Liver (tissue), 9 donors: ENCODE data around the gene TESMIN. TPM values are rescaled to one million over a fixed set of nuclear protein-coding genes. Genes with fewer than 3 reads are reported as not detected.

Experiments
- DNase-seq: peaks from one replicate; pipeline ENCODE4 v3.0.0-alpha.2; 2017; ENCODE audit warnings: low spot score
- H3K27ac ChIP-seq, 2 donors: one replicate each; pipeline ENCODE4 v1.7.0; 2013; ENCODE audit warnings: inconsistent platforms in 2 of 2, low read length in 2 of 2, control low read depth in 1 of 2, low read depth in 1 of 2, mild to moderate bottlenecking in 1 of 2
- H3K27me3 ChIP-seq, 4 donors: one replicate each; pipeline versions ENCODE4 v1.6.1 to v1.7.0; 2013; ENCODE audit warnings: low read length in 3 of 4, inconsistent platforms in 1 of 4, mild to moderate bottlenecking in 1 of 4, moderate library complexity in 1 of 4; ENCODE audit not compliant: control insufficient read depth in 4 of 4, insufficient read depth in 4 of 4
- H3K36me3 ChIP-seq, 4 donors: one replicate each; pipeline versions ENCODE4 v1.6.1 to v1.7.0; 2013; ENCODE audit warnings: low read length in 3 of 4, mild to moderate bottlenecking in 3 of 4, low read depth in 1 of 4, moderate library complexity in 1 of 4; ENCODE audit not compliant: control insufficient read depth in 4 of 4, insufficient read depth in 3 of 4
- H3K4me1 ChIP-seq, 4 donors: one replicate each; pipeline versions ENCODE4 v1.6.1 to v1.7.0; 2013; ENCODE audit warnings: low read length in 3 of 4, mild to moderate bottlenecking in 3 of 4, moderate library complexity in 1 of 4; ENCODE audit not compliant: control insufficient read depth in 4 of 4, insufficient read depth in 4 of 4
- H3K4me3 ChIP-seq, 3 donors: one replicate each; pipeline versions ENCODE4 v1.6.1 to v1.7.0; 2013; ENCODE audit warnings: low read length in 3 of 3, control low read depth in 1 of 3, low read depth in 1 of 3, mild to moderate bottlenecking in 1 of 3
- H3K9ac ChIP-seq, 2 donors: one replicate each; pipeline ENCODE4 v1.7.0; 2013; ENCODE audit warnings: low read length in 2 of 2, mild to moderate bottlenecking in 2 of 2, moderate library complexity in 2 of 2, control low read depth in 1 of 2, low read depth in 1 of 2
- H3K9me3 ChIP-seq, 4 donors: one replicate each; pipeline versions ENCODE4 v1.6.1 to v1.7.0; 2013; ENCODE audit warnings: low read length in 3 of 4; ENCODE audit not compliant: control insufficient read depth in 4 of 4
- ATF3 ChIP-seq: IDR thresholded peaks from 2 replicates; pipeline ENCODE4 v1.6.1; 2016; ENCODE audit warnings: antibody characterized with exemption
- CTCF ChIP-seq: fragments of 150-350 bp; IDR thresholded peaks from 2 replicates; pipeline ENCODE4 v1.5.1; 2017; ENCODE audit warnings: improper control_type of control experiment, low read depth, low read length; ENCODE audit not compliant: missing input control
- EGR1 ChIP-seq, 2 donors: IDR thresholded peaks; 2 replicates each; pipeline ENCODE4 v1.6.1; 2016 to 2018; ENCODE audit warnings: antibody characterized with exemption in 2 of 2, low read depth in 2 of 2
- FOXA1 ChIP-seq: IDR thresholded peaks from 2 replicates; pipeline ENCODE4 v1.6.1; 2016; ENCODE audit warnings: antibody characterized with exemption
- FOXA2 ChIP-seq: IDR thresholded peaks from 2 replicates; pipeline ENCODE4 v1.6.1; 2016; ENCODE audit warnings: antibody characterized with exemption
- GABPA ChIP-seq, 2 donors: IDR thresholded peaks in 1 of 2; conservative IDR thresholded peaks in 1 of 2; 2 replicates each; pipeline ENCODE4 v1.6.1; 2016; ENCODE audit warnings: antibody characterized with exemption in 2 of 2, mild to moderate bottlenecking in 1 of 2, moderate library complexity in 1 of 2
- HNF4A ChIP-seq, 2 donors: conservative IDR thresholded peaks; 2 replicates each; pipeline ENCODE4 v1.6.1; 2016; ENCODE audit warnings: antibody characterized with exemption in 2 of 2, mild to moderate bottlenecking in 2 of 2
- HNF4G ChIP-seq: IDR thresholded peaks from 2 replicates; pipeline ENCODE4 v1.6.1; 2016; ENCODE audit warnings: antibody characterized with exemption
- JUND ChIP-seq, 2 donors: IDR thresholded peaks; 2 replicates each; pipeline ENCODE4 v1.6.1; 2016; ENCODE audit warnings: antibody characterized with exemption in 2 of 2
- MAX ChIP-seq: IDR thresholded peaks from 2 replicates; pipeline ENCODE4 v1.6.1; 2016; ENCODE audit warnings: antibody characterized with exemption
- NR2F2 ChIP-seq: IDR thresholded peaks from 2 replicates; pipeline ENCODE4 v1.6.1; 2016; ENCODE audit warnings: antibody characterized with exemption
- RAD21 ChIP-seq, 2 donors: IDR thresholded peaks; 2 replicates each; pipeline ENCODE4 v1.6.1; 2016; ENCODE audit warnings: antibody characterized with exemption in 2 of 2, mild to moderate bottlenecking in 2 of 2
- REST ChIP-seq: IDR thresholded peaks from 2 replicates; pipeline ENCODE4 v1.6.1; 2016; ENCODE audit warnings: antibody characterized with exemption, mild to moderate bottlenecking
- RXRA ChIP-seq, 2 donors: IDR thresholded peaks; 2 replicates each; pipeline ENCODE4 v1.6.1; 2017 to 2018; ENCODE audit warnings: antibody characterized with exemption in 2 of 2, mild to moderate bottlenecking in 1 of 2
- SP1 ChIP-seq: IDR thresholded peaks from 2 replicates; pipeline ENCODE4 v1.6.1; 2018; ENCODE audit warnings: antibody characterized with exemption, mild to moderate bottlenecking
- TAF1 ChIP-seq: conservative IDR thresholded peaks from 2 replicates; pipeline ENCODE4 v1.6.1; 2016; ENCODE audit warnings: antibody characterized with exemption, mild to moderate bottlenecking
- YY1 ChIP-seq: IDR thresholded peaks from 2 replicates; pipeline ENCODE4 v1.6.1; 2016; ENCODE audit warnings: antibody characterized with exemption, mild to moderate bottlenecking
- ZBTB33 ChIP-seq: IDR thresholded peaks from 2 replicates; pipeline ENCODE4 v1.6.1; 2016; ENCODE audit warnings: antibody characterized with exemption
- WGBS: extraction: QIAGEN DNeasy Blood & Tissue Kit; methylation state at CpG from one replicate; pipeline ENCODE4 v1.1.7; 2013; 5-methylcytosine and 5-hydroxymethylcytosine counted together
- polyA plus RNA-seq, 2 donors: library from polyadenylated mRNA; stranded (reverse) in 1 of 2; unstranded in 1 of 2; fragments of 200-250 nt in 1 of 2; fragments of >200 nt in 1 of 2; fragmentation: Nextera tagmentation in 1 of 2; extraction: Ambion mirVana in 1 of 2; gene quantifications; one replicate each; pipeline versions ENCODE4 v1.2.1 to v1.2.3, GENCODE V29; 2013 to 2015
- total RNA-seq, 2 donors: library from RNA; depleted of rRNA; stranded (reverse); fragments of >200 nt; gene quantifications; one replicate each; pipeline ENCODE4 v1.2.3, GENCODE V29; 2014
- donor health status: healthy.
- donor health status: healthy.
- donor health status: healthy.
- donor health status: healthy.
- donor health status: healthy.

TESMIN gene
- total and polyA plus RNA-seq, 4 donors: 0.27 to 2.5 (median 0.62) TPM

- Histone ChIP-seq H3K9ac (no peak overlapping the region), H3K27me3 (no peaks in the 10 kb centered on the region), H3K36me3 (no peaks in the 10 kb centered on the region), H3K27ac (no peak overlapping the region), H3K9me3 (peaks cover 0 to 6% (median 3%) of the 10 kb centered on the region in 4 donors), H3K4me1 (no peaks in the 10 kb centered on the region), H3K4me3 (no peak overlapping the region)
- DNase-seq: no peak
- WGBS: 85% methylated on average over 15 of the region's 15 CpGs
- no peak for TF ChIP-seq RXRA (IDR thresholded peaks at IDR 0.05)
- TF ChIP-seq YY1: no peak
- TF ChIP-seq REST: no peak
- no peak for TF ChIP-seq SP1
These were observed 73.3 kb downstream of the TESMIN start for GRCh38 chr11:68678031-68678441.

- H3K27me3 ChIP-seq: no peaks in the 10 kb centered on the region
- no peak for DNase-seq
- WGBS: 43% methylated on average over 6 of the region's 6 CpGs
- H3K4me3 ChIP-seq: no peak overlapping the region
- TF ChIP-seq TAF1: no peak
- no peak for TF ChIP-seq SP1
- TF ChIP-seq ZBTB33: no peak
- TF ChIP-seq RAD21 (IDR thresholded peaks at IDR 0.05): no peak
- TF ChIP-seq NR2F2: no peak
- TF ChIP-seq YY1: no peak
- TF ChIP-seq HNF4A (conservative IDR thresholded peaks at IDR 0.05): no peak
- TF ChIP-seq CTCF: no peak
- TF ChIP-seq GABPA (IDR thresholded peaks at IDR 0.05 in 1 of 2, conservative IDR thresholded peaks at IDR 0.05 in 1 of 2): no peak
- no peak for TF ChIP-seq FOXA2
- TF ChIP-seq JUND (IDR thresholded peaks at IDR 0.05): no peak
- no peak for TF ChIP-seq FOXA1
- no peak for TF ChIP-seq ATF3
- TF ChIP-seq EGR1 (IDR thresholded peaks at IDR 0.05; ENCODE audit: low read depth in 2 of 2): no peak
- no peak for TF ChIP-seq MAX
- no peak for TF ChIP-seq RXRA (IDR thresholded peaks at IDR 0.05)
- no peak for TF ChIP-seq HNF4G
- no peak for TF ChIP-seq REST
- no peaks in the 10 kb centered on the region for H3K4me1 ChIP-seq
- no peak overlapping the region for H3K9ac ChIP-seq
- no peaks in the 10 kb centered on the region for H3K36me3 ChIP-seq
- peaks cover 0 to 7% (median 3%) of the 10 kb centered on the region in 4 donors for H3K9me3 ChIP-seq
- H3K27ac ChIP-seq: no peak overlapping the region
These were observed 73.9 kb downstream of the TESMIN start for GRCh38 chr11:68677432-68677831.
